Activated CD4-positive, alpha-beta T cell treated with anti-CD3 and anti-CD28 coated beads, Interleukin-10, Interleukin-2, amounts not matched to agents 100 ng/mL and 50 ng/mL, durations not matched to agents 16 hours and 8 hours (primary cell): Measurements from ENCODE around the gene SPTB.

Experiments used
- DNase-seq: peaks from one replicate; pipeline ENCODE4 v3.0.0-alpha.2; 2020

SPTB gene

DNA sequence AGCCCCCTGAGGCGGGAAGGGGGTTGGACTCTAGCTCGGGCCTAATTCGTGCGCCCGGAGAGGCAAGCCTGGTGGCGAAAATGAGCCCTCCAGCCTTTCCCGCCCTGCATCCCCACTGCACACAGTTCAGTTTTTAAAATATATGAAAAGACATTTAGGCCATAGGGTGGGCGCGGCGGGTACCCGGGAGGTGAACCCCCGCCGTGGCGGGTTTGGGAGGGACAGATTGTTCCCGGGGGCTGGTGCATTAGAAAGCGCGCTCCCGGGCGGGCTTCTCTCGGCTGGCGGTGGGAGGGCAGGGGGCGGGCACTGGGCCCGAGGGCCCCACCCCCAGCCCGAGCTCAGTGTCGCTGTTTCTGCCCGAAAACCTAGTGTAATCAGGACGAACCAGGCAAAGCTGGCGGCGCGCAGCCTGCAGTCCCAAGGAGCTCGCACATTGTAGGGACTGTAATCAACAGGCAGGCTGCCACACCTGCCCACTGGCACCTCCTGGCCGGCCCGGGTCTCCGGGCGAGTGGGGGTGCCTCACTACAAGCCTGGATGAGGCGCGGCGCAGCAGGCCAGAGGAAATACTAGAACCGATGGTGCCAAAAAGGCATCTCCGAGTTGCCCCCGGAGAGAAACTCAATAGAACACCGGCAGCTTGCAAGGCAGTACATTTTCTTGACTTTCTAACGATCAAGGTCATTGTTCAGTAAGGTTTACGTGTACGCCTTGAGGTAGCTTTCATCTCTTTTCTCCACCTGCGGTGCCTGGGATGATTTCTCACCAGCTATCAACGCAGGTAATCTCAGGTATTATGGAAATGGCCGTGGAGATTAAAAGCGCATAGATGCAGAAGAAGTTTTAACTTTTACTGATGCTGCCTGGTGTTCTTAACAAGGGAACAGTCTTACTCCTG is 764 bp upstream of the SPTB start:
- DNase-seq, result peak; percentile 54

DNA sequence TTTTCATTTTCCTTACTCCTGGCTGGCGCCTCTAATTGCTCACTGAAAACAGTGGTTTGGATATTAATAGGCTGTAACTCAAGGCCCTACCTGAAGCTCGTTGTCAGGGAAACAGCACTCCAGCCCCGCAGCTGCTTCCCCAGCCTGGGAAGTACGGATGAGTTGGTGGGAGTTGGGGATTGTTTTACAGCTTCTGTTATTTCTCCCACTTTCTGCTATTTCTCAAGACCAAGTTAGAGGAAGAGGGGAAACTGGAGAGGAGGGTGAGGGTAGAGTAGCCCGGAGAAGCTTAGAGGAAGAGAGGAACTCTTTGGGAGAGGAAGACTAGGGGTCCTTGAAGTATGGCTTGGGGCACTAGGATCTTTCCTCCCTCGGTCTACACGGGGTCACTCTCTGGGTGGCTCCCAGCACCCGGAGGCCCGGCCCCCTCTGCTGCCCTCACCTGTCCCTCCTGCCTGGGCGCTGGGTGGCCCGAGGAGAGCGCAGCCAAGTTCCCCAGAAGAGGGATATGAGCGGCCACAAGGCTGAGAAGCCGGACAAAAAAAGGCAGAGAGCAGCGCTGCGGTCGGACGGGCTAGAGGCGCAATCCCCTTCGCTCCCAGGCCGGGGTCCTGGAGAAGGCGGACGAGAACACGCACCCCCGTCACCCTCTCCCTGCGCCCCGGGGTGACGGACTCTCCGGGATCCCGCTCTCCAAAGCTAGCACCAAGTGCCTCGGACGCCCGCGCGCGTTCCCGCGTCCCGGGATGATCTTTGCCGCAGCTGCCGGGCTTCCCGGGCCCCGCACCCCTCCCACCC is 671 bp downstream of the SPTB start:
- no peak for DNase-seq

- DNase-seq, result no peak
These were observed 1.9 kb downstream of the SPTB start for GRCh38 chr14:64877846-64878245.

GRCh38 chr14:64875350-64875749 is 4.4 kb downstream of the SPTB start:
- no peak for DNase-seq

- no peak for DNase-seq
These were observed 6.0 kb downstream of the SPTB start for GRCh38 chr14:64873506-64874219.

GRCh38 chr14:64871344-64871743 is 8.4 kb downstream of the SPTB start:
- peak; percentile 16 for DNase-seq

DNA sequence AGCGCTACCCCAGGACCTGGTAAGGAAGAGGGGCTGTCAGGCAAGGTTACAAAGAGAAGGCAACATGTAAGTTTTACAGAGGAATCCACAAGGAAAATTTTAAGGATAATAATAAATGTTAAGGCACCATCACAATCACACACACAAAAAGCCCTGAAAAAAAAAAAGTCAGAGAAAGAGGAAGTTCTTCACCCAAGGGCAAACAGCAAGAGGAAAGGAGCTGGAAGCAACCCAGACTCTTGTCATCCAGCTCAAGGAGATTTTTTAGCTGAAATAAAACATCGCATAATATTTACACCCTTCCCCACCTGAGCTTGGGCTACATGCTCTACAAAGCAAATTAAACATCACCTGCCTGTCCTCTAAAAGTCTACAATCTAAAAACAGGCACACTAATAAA is 9.5 kb downstream of the SPTB start:
- DNase-seq, result no peak

DNA sequence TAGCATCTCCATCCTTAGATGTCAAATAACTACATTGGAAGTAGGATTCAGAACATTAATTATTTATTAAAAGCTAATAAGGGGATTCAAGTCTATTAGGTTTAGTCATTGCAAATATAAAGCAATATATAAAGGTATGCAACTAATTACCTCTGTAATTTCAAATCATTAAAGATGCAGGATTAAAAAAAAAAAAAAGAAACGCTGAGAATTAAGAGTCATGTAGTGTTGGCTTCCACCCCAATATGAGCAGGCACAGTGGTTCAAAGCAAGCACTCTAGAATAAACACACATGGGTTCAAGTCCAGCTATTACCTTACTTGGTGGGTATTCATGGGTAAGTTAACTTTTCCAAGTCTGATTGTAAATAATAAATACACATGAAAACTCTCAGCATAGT is 10.9 kb downstream of the SPTB start:
- DNase-seq, result no peak

- no peak for DNase-seq
These were observed 11.3 kb downstream of the SPTB start for GRCh38 chr14:64868379-64868778.

- no peak for DNase-seq
These were observed 12.5 kb downstream of the SPTB start for GRCh38 chr14:64867182-64867581.

- DNase-seq, result no peak
These were observed 13.7 kb downstream of the SPTB start for GRCh38 chr14:64865992-64866391.

GRCh38 chr14:64865109-64865508 is 14.6 kb downstream of the SPTB start:
- DNase-seq, result no peak

GRCh38 chr14:64864258-64864657 is 15.4 kb downstream of the SPTB start:
- DNase-seq, result no peak

GRCh38 chr14:64861916-64862315 is 17.8 kb downstream of the SPTB start:
- no peak for DNase-seq

GRCh38 chr14:64860039-64860438 is 19.7 kb downstream of the SPTB start:
- DNase-seq, result no peak

DNA sequence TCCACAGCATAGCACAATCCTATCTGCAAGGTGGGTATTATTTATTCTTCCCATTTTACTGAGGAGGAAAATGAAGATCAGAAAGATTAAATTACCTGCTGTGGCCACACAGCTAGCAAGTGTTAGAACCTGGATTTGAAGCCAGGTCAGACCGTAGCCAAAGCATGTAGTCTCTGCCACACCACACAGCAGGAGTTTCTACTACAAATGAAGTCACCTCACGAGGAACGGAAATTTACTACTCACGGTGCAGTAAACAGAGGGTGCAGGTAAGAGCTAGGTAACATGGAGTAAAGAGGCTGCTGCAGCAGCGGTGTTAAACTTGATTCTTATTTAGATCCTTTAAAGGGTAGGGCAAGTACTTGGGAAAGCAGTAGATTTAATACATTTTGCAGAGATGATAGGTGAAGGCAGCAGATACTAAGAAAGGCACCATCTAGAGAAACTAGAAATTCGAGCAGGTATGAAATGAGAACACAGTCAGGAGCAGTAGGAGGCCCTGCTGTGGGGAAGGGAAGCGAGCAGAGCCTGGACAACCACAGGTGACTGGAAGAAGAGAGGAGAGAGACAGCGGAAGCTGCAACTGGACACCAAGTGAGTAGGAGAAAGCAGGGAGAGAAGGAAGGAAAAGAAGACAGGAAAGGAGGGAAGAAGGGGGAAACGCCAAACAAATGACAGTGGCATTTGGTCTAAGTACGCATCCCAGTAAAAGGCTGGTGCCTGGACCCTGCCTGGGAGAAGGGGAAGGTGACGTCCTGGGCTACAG is 21.5 kb downstream of the SPTB start:
- DNase-seq, result no peak

- DNase-seq, result no peak
These were observed 22.9 kb downstream of the SPTB start for GRCh38 chr14:64856529-64857445.

GRCh38 chr14:64855721-64856528 is 23.8 kb downstream of the SPTB start:
- DNase-seq, result no peak

GRCh38 chr14:64850369-64851137 is 29.2 kb downstream of the SPTB start:
- DNase-seq, result no peak

- DNase-seq, result no peak
These were observed 29.8 kb downstream of the SPTB start for GRCh38 chr14:64849940-64850339.
